HG03439 (cell line): ENCODE results near the gene PPL.

Experiments
- ATAC-seq: cut with Tn5 transposase; IDR thresholded peaks from one replicate; pipeline ENCODE4 v1.9.1; 2021; ENCODE audit warnings: mild to moderate bottlenecking, moderate library complexity; ENCODE audit not compliant: unreplicated experiment

The PPL gene

GRCh38 chr16:4868535-4868934 lies 68.4 kb downstream of the PPL start:
- ATAC-seq = no peak

- no peak for ATAC-seq
Measured at GRCh38 chr16:4868026-4868425, 68.9 kb downstream of the PPL start.

- ATAC-seq = no peak
Measured at GRCh38 chr16:4866586-4866985, 70.4 kb downstream of the PPL start.

GRCh38 chr16:4865231-4865860 lies 71.6 kb downstream of the PPL start:
- no peak for ATAC-seq

- ATAC-seq = no peak
Measured at GRCh38 chr16:4864728-4865127, 72.2 kb downstream of the PPL start.

- ATAC-seq = no peak
Measured at GRCh38 chr16:4862639-4863038, 74.3 kb downstream of the PPL start.

- ATAC-seq = no peak
Measured at GRCh38 chr16:4860727-4861342, 76.1 kb downstream of the PPL start.

GRCh38 chr16:4859900-4860255 lies 77.1 kb downstream of the PPL start:
- no peak for ATAC-seq

GRCh38 chr16:4859190-4859899 lies 77.6 kb downstream of the PPL start:
- ATAC-seq = no peak

- ATAC-seq = no peak
Measured at GRCh38 chr16:4855804-4856203, 81.1 kb downstream of the PPL start.

- no peak for ATAC-seq
Measured at GRCh38 chr16:4855371-4855770, 81.6 kb downstream of the PPL start.

- no peak for ATAC-seq
Measured at GRCh38 chr16:4852221-4852872, 84.6 kb downstream of the PPL start.

GRCh38 chr16:4850211-4850610 lies 86.7 kb downstream of the PPL start:
- no peak for ATAC-seq

GRCh38 chr16:4847774-4848587 lies 89.0 kb downstream of the PPL start:
- peak; percentile 29 for ATAC-seq

- ATAC-seq = peak; percentile 87
Measured at GRCh38 chr16:4846901-4847773, 89.8 kb downstream of the PPL start, which contains the start of the genes GLYR1 and UBN1. TSS of gene GLYR1 (minus strand) at chr16:4847288. CDS start at chr16:4847265, 23 bp downstream. TSS of gene UBN1 (plus strand) at chr16:4847481. CDS start at chr16:4852918, 5,437 bp downstream.

- peak; percentile 13 for ATAC-seq
Measured at GRCh38 chr16:4846503-4846900, 90.4 kb downstream of the PPL start.

- no peak for ATAC-seq
Measured at GRCh38 chr16:4840984-4841383, 96.0 kb downstream of the PPL start.

GRCh38 chr16:4839942-4840341 lies 97.0 kb downstream of the PPL start:
- ATAC-seq = no peak

GRCh38 chr16:4837733-4838501 lies 99.0 kb downstream of the PPL start:
- no peak for ATAC-seq
